Muscle of leg (tissue), 11 donors: ENCODE data around the gene PLD4. TPM values are rescaled to one million over a fixed set of nuclear protein-coding genes. Genes with fewer than 3 reads are reported as not detected.
"Not testable (repeated sequence)": the region's sequence is repeated elsewhere in the genome, so short reads cannot be mapped to it uniquely, and the experiment has no call there.

Experiments used
- DNase-seq: peaks from one replicate; pipeline ENCODE4 v3.0.0; 2013
- H3K27ac ChIP-seq: one replicate; pipeline ENCODE4 v1.5.1; 2013; ENCODE audit warnings: mild to moderate bottlenecking, low read length, control low read depth
- H3K27me3 ChIP-seq: one replicate; pipeline ENCODE4 v1.6.1; 2013; ENCODE audit warnings: low read length; ENCODE audit not compliant: control insufficient read depth, insufficient read depth
- H3K36me3 ChIP-seq: one replicate; pipeline ENCODE4 v1.6.1; 2013; ENCODE audit warnings: low read length; ENCODE audit not compliant: control insufficient read depth, insufficient read depth
- H3K4me1 ChIP-seq: one replicate; pipeline ENCODE4 v1.6.1; 2013; ENCODE audit warnings: low read length; ENCODE audit not compliant: control insufficient read depth, insufficient read depth
- H3K4me3 ChIP-seq: one replicate; pipeline ENCODE4 v1.5.1; 2013; ENCODE audit warnings: low read length, control low read depth
- H3K9me3 ChIP-seq: replicated peaks from 2 replicates; pipeline ENCODE4 v1.6.1; 2013; ENCODE audit warnings: low read depth, low read length; ENCODE audit not compliant: control insufficient read depth
- WGBS: methylation state at CpG from one replicate; pipeline ENCODE4 v1.1.5; 2013; ENCODE audit warnings: missing lambda C conversion rate; ENCODE audit not compliant: insufficient coverage; 5-methylcytosine and 5-hydroxymethylcytosine counted together
- polyA plus RNA-seq, 8 donors: library from polyadenylated mRNA; unstranded; fragments of 120-200 nt; gene quantifications; one replicate each; pipeline versions ENCODE4 v1.2.1 to v1.2.3, GENCODE V29; 2013; ENCODE audit warnings: inconsistent platforms in 1 of 8, low replicate concordance in 1 of 8; ENCODE audit not compliant: insufficient read length in 8 of 8, insufficient read depth in 1 of 8
- total RNA-seq: library from RNA; stranded (reverse); fragments of 120-200 nt; gene quantifications from one replicate; pipeline ENCODE4 v1.2.4, GENCODE V29; 2013

PLD4 gene
- total and polyA plus RNA-seq, 9 donors, result 3.1 to 9.7 (median 6.3) TPM

DNA sequence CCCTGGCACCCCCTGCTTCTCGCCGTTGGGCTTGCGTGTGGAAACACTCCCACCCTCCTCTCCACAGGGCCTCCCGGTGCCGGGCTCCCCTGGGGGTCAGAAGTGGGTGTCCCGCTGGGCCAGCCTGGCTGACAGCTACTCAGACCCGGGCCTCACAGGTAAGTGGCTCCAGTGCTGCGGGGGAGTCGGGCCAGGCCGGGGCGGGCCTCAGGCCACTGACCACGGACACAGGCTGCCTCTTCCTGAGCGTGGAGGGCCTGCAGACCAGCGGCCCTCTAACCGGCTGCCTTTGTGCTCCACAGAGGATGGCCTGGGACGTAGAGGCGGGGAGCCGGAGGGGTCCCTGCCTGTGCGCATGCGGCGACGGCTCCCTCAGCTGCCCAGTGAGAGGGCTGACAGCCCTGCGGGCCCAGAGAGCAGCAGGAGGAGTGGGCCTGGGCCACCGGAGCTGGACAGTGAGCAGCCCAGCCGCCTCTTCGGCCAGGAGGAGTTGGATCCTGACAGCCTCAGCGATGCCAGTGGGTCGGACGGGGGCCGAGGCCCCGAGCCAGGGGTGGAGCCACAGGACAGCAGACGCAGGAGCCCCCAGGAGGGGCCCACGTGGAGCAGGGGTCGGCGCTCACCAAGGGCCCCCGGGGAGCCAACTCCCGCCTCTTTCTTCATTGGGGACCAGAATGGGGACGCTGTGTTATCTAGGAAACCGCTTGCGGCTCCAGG lies 38.5 kb upstream of the PLD4 start:
- H3K4me1 ChIP-seq, result peaks cover 23% of the 10 kb centered on the region
- peaks cover 9% of the 10 kb centered on the region for H3K36me3 ChIP-seq
- peaks cover 2% of the 10 kb centered on the region for H3K27me3 ChIP-seq
- H3K27ac ChIP-seq, result no peak overlapping the region
- no peak overlapping the region for H3K4me3 ChIP-seq
- no peak for DNase-seq
- no peaks in the 10 kb centered on the region for H3K9me3 ChIP-seq
- 80% methylated on average over 40 of the region's 40 CpGs for WGBS

DNA sequence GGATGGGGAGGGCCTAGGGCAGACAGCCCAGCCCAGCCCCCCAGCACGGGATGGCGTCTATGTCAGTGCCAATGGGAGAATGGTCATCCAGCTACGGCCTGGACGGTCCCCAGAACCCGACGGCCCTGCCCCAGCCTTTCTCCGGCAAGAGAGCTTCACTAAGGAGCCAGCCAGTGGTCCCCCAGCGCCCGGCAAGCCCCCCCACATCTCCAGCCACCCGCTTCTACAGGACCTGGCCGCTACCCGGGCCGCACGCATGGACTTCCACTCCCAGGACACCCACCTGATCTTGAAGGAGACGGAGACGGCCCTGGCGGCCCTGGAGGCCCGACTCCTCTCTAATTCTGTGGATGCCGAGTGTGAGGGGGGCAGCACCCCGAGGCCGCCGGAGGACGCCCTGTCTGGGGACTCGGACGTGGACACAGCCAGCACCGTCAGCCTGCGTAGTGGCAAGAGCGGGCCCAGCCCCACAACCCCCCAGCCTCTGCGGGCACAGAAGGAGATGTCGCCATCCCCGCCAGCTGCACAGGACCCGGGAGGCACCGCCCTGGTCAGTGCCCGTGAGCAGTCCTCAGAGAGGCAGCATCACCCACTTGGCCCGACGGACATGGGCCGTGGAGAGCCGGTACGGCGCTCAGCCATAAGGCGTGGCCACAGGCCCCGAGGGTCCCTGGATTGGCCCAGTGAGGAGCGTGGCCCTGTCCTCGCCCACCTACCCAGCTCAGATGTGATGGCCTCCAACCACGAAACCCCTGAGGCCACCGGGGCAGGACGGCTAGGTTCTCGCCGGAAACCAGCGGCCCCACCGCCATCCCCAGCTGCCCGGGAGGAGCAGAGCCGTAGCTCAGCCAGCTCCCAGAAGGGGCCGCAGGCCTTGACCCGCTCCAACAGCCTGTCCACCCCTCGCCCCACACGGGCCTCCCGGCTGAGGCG lies 37.7 kb upstream of the PLD4 start:
- peaks cover 15% of the 10 kb centered on the region for H3K4me1 ChIP-seq
- 92% methylated on average over 52 of the region's 59 CpGs for WGBS
- no peak overlapping the region for H3K27ac ChIP-seq
- H3K27me3 ChIP-seq, result peaks cover 2% of the 10 kb centered on the region
- H3K9me3 ChIP-seq, result no peaks in the 10 kb centered on the region
- no peak for DNase-seq
- no peak overlapping the region for H3K4me3 ChIP-seq
- peaks cover 9% of the 10 kb centered on the region for H3K36me3 ChIP-seq

DNA sequence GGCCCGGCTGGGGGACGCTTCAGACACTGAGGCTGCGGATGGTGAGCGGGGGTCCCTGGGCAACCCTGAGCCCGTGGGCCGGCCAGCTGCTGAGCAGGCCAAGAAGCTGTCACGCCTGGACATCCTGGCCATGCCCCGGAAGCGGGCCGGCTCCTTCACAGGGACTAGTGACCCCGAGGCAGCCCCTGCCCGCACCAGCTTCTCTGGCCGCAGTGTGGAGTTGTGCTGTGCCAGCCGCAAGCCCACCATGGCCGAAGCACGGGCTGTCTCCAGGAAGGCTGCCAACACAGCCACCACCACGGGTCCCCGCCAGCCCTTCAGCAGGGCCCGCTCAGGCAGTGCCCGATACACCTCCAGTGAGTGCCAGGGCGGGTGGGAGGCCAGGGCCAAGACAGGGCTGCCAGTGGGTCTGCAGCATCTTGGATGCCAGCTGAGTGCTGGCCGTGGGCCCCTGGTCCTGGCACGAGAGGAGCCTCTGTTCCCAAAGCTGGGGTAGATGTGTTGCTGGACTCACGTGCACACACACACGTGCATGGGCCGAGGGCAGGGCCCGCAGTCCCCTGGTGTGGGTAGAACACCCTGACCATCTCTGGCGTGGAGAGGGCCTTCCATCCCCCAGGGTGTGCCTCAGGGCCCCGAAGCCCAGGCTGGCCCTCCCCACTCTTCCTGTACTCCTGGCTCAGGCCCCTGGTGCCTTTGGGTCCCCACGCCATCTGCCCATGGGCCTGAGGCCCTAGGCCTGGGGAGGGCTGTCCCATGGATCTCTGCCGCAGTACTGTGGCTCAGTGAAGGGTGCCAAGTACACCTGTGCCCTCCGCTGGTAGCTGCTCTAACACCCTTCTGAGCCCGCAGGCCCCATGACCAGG lies 36.8 kb upstream of the PLD4 start:
- peaks cover 9% of the 10 kb centered on the region for H3K36me3 ChIP-seq
- H3K4me1 ChIP-seq, result peaks cover 12% of the 10 kb centered on the region
- no peak for DNase-seq
- H3K4me3 ChIP-seq, result no peak overlapping the region
- H3K9me3 ChIP-seq, result no peaks in the 10 kb centered on the region
- no peak overlapping the region for H3K27ac ChIP-seq
- peaks cover 2% of the 10 kb centered on the region for H3K27me3 ChIP-seq
- 89% methylated on average over 32 of the region's 33 CpGs for WGBS

DNA sequence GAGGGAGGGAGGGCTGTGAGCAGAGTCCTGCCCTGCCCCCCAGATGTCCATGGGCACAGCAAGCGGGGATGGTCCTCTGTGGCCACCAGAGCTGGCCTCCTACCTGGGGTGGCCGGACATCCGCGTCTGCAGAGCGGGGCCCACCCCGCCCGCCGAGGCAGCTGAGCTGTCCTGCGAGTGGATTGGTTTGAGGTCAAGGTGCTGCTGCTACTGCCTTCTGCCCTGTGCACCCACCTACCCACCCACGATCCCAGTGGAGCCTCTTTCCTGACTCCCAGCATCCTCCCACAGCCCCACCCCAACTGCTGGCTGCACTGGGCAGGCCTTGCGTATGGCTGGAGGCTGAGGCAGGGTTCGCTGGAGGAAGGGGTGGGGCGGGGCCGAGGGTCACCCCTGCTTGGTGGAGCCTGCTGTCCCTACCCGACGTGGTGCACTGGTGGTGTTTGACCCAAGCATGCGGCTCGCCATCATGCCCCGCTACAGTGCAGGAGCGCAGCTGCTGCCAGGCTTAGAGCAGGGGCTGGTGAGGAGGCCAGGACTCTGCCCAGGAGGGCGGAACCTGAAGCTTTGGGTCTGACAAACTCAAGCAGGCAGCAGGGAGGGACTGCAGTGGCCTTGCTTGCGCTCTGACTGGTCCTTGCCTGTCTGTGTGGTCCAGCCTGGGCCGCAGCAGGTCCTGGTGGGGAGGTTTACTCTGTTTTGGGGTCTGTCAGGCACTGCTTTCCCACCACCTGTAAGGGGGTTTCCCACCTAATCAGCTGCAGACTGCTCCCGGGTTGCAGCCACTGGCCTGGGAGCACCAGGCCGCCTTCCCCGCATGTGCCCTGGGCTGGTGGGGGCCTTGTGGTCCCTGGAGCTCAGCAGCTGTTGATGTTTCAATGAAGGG lies 35.9 kb upstream of the PLD4 start:
- H3K27ac ChIP-seq, result no peak overlapping the region
- peaks cover 7% of the 10 kb centered on the region for H3K27me3 ChIP-seq
- H3K4me3 ChIP-seq, result no peak overlapping the region
- H3K9me3 ChIP-seq, result no peaks in the 10 kb centered on the region
- peaks cover 16% of the 10 kb centered on the region for H3K4me1 ChIP-seq
- no peak for DNase-seq
- peaks cover 9% of the 10 kb centered on the region for H3K36me3 ChIP-seq
- WGBS, result 84% methylated on average over 21 of the region's 26 CpGs

DNA sequence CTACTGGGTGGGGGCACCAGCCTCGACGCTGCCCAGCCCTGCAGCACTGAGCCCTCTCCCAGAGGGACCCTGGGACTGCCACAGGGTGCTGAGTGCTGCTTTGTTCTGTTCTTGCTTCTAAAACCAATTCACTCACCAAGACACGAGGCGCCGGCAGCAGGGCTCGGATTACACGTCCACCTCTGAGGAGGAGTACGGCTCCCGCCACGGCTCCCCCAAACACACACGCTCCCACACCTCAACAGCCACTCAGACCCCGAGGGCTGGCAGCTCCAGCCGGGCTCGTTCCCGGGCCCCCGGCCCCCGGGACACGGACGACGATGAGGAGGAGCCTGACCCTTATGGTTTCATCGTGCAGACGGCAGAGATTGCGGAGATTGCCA lies 35.3 kb upstream of the PLD4 start:
- Histone ChIP-seq H3K36me3 (peaks cover 9% of the 10 kb centered on the region), H3K27ac (no peak overlapping the region), H3K4me3 (no peak overlapping the region), H3K9me3 (no peaks in the 10 kb centered on the region), H3K4me1 (peaks cover 18% of the 10 kb centered on the region), H3K27me3 (peaks cover 9% of the 10 kb centered on the region)
- 69% methylated on average over 23 of the region's 23 CpGs for WGBS
- DNase-seq, result no peak

DNA sequence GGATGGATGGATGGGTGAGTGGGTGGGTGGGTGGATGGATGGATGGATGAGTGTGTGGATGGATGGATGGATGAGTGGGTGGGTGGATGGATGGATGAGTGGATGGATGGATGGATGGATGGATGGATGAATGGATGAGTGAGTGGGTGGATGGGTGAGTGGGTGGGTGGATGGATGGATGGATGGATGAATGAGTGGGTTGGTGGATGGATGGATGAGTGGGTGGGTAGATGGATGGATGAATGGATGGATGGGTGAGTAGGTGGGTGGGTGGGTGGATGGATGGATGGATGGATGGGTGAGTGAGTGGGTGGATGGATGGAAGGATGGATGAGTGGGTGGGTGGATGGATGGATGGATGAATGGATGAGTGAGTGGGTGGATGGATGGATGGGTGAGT lies 34.4 kb upstream of the PLD4 start:
- not testable (repeated sequence) for H3K27me3 ChIP-seq, H3K27ac ChIP-seq, DNase-seq, H3K4me3 ChIP-seq, H3K36me3 ChIP-seq, H3K9me3 ChIP-seq
- H3K4me1 ChIP-seq, result peaks cover 22% of the 10 kb centered on the region

DNA sequence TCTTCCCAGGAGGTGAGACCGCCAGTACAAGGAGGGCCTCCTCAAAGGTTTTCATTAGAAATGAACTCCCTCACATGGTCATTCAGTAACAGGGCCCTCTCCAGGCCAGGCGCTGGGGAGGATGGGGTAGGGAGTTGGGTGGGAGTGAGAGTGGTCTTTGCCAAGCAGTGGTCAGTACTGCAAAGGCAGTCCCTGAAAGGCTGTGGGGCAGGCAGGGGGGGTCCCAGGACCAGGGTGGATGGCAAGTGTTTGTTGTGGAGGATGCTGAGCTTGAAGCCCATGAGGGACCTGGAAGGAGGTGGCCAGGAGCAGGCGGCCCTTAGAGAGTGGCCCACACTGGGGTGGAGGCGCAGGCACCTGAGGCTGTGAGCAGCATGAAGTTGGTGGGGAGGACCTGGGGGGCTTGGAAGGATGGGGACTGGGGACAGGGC lies 33.5 kb upstream of the PLD4 start:
- 100% methylated on average over 2 of the region's 4 CpGs for WGBS
- peaks cover 30% of the 10 kb centered on the region for H3K4me1 ChIP-seq
- no peaks in the 10 kb centered on the region for H3K9me3 ChIP-seq
- no peak overlapping the region for H3K4me3 ChIP-seq
- H3K27ac ChIP-seq, result no peak overlapping the region
- H3K27me3 ChIP-seq, result peaks cover 7% of the 10 kb centered on the region
- peak; percentile 3 for DNase-seq
- H3K36me3 ChIP-seq, result peaks cover 9% of the 10 kb centered on the region

DNA sequence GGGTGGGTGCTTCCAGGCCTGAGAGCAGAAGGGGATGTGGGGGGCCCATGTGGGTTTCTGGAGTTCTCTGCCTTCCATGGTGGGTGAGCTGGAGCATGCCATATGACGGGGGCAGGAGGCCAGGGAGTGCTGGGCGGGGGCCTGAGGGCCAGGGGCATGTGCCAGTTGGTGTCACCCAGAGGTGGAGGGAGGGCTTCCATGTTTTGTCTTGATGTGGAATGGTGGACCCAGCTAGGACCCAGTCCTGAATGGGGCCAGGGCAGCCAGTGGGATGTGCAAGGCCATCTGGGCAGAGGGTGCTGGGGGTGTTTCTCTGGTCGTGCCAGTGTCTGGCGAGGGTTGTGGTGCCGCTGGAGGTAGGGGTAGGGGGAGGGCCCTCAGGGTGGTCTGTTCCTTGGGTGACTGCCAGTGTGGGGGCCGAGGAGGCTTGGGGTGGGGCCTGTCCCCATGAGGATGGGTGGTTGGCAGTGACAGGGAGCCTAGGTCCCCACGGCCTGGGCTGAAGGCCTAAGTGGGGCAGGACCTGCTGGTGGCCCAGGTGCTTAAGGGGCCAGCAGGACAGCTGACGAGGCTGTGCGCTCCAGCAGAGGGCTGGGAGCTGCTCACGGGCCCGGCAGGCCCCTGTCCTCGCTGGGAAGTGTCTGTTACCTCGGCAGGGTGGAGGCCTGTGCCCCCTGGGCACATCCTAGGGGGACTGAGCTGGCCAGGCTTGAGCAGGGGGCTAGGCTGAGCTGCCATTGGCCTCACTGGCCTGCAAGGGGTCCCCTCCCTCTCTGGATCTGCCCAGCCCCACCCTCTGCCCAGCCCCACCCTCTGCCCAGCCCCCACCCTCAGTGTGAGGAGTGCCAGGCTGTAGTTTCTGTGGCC lies 32.8 kb upstream of the PLD4 start:
- Histone ChIP-seq H3K9me3 (no peaks in the 10 kb centered on the region), H3K4me3 (no peak overlapping the region), H3K27me3 (peaks cover 7% of the 10 kb centered on the region), H3K4me1 (peaks cover 31% of the 10 kb centered on the region), H3K27ac (no peak overlapping the region), H3K36me3 (peaks cover 6% of the 10 kb centered on the region)
- WGBS, result 63% methylated on average over 13 of the region's 13 CpGs
- peak; percentile 10 for DNase-seq
